Spleen (tissue), 13 donors: ENCODE results near the gene MOB1A. TPM values are rescaled to one million over a fixed set of nuclear protein-coding genes. Genes with fewer than 3 reads are reported as not detected.
A peak's percentile ranks its signal among the peaks of the same experiment; 100 is the strongest.

Source experiments
- DNase-seq: peaks from one replicate; pipeline ENCODE4 v3.0.0-alpha.2; 2020
- H3K27ac ChIP-seq, 8 donors: fragments of 200-600 bp; sonication (generic) in 7 of 8; 1 replicate in 4 of 8; 2 replicates in 4 of 8; pipeline versions ENCODE4 v1.5.0 to v1.8.0; 2016 to 2021; ENCODE audit warnings: inconsistent platforms in 4 of 8, mild to moderate bottlenecking in 4 of 8, moderate library complexity in 1 of 8
- H3K27me3 ChIP-seq, 7 donors: fragments of 200-600 bp; sonication (generic) in 6 of 7; replicated peaks in 1 of 7; 1 replicate in 4 of 7; 2 replicates in 3 of 7; pipeline versions ENCODE4 v1.5.0 to v1.8.0; 2016 to 2021; ENCODE audit warnings: inconsistent platforms in 3 of 7, mild to moderate bottlenecking in 1 of 7
- H3K36me3 ChIP-seq, 6 donors: fragments of 200-600 bp; sonication (generic) in 5 of 6; 1 replicate in 4 of 6; 2 replicates in 2 of 6; pipeline versions ENCODE4 v1.5.0 to v1.8.0; 2016 to 2021; ENCODE audit warnings: inconsistent platforms in 2 of 6
- H3K4me1 ChIP-seq, 6 donors: fragments of 200-600 bp; sonication (generic) in 5 of 6; 1 replicate in 3 of 6; 2 replicates in 3 of 6; pipeline versions ENCODE4 v1.5.0 to v1.8.0; 2016 to 2021; ENCODE audit warnings: inconsistent platforms in 3 of 6
- H3K4me3 ChIP-seq, 8 donors: fragments of 200-600 bp; sonication (generic) in 7 of 8; 1 replicate in 4 of 8; 2 replicates in 4 of 8; pipeline versions ENCODE4 v1.5.0 to v1.8.0; 2016 to 2021; ENCODE audit warnings: inconsistent platforms in 4 of 8, mild to moderate bottlenecking in 4 of 8, moderate library complexity in 2 of 8
- H3K9me3 ChIP-seq, 8 donors: fragments of 200-600 bp; sonication (generic) in 7 of 8; 1 replicate in 4 of 8; 2 replicates in 4 of 8; pipeline versions ENCODE4 v1.5.0 to v1.8.0; 2016 to 2021; ENCODE audit warnings: inconsistent platforms in 4 of 8
- POLR2A ChIP-seq, 3 donors: fragments of 450-650 bp; IDR thresholded peaks; one replicate each; pipeline ENCODE4 v1.5.1; 2017; ENCODE audit warnings: antibody characterized with exemption in 3 of 3, mild to moderate bottlenecking in 1 of 3
- POLR2AphosphoS5 ChIP-seq, 3 donors: sonication (generic); formaldehyde crosslinking; IDR thresholded peaks; one replicate each; pipeline ENCODE4 v1.5.1; 2017; ENCODE audit warnings: antibody characterized with exemption in 3 of 3
- WGBS, 5 donors: extraction: QIAGEN DNeasy Blood & Tissue Kit in 3 of 5; methylation state at CpG; one replicate each; pipeline versions ENCODE4 v1.1.5 to v1.1.7; 2013 to 2018; 5-methylcytosine and 5-hydroxymethylcytosine counted together
- intact Hi-C: fragments of 100-400 bp; cut with DNase I; formaldehyde crosslinking; loops from one replicate; pipeline ENCODE4 v1.15.0; 2023; ENCODE audit warnings: low total_unique reads
- long read RNA-seq, 2 donors: transcript quantifications; one replicate each; lab custom pipeline, GENCODE V29; 2026
- polyA plus RNA-seq, 3 donors: library from polyadenylated mRNA; stranded (reverse); fragments of 200-250 nt; gene quantifications; one replicate each; pipeline ENCODE4 v1.2.1, GENCODE V29; 2013
- total RNA-seq, 7 donors: library from RNA; depleted of rRNA in 3 of 7; stranded (reverse); fragments of >200 nt in 3 of 7; fragmentation: NEBNext Ultra II Directional in 4 of 7; extraction: Animal tissue kit (Norgen Biotek cat#: 25700) in 4 of 7; gene quantifications; one replicate each; pipeline versions ENCODE4 v1.1.0 to v1.2.1, GENCODE V29; 2016 to 2021
- TF ChIP-seq, protein P1 (sequence below), 11 experiments: fragments of 200-600 bp in 7 of 11; fragments of 450-650 bp in 4 of 11; sonication (generic) in 4 of 11; IDR thresholded peaks in 8 of 11; conservative IDR thresholded peaks in 3 of 11; 1 replicate in 7 of 11; 2 replicates in 4 of 11; pipeline versions ENCODE4 v1.4.0 to v1.8.0; 2016 to 2021; ENCODE audit warnings: antibody characterized with exemption in 11 of 11, inconsistent platforms in 4 of 11, mild to moderate bottlenecking in 1 of 11
- donor health status: healthy with polysubstance abuse.
- donor health status: DM: no; HTN: no; CAD: no; lungs with moderate emphysema.
- donor health status: DM: no; HTN: no; CAD: no.
- donor health status: Bipolar disorder and iron deficiency.
- donor health status: healthy.
- donor health status: DM: no; HTN: no; CAD: no.
- donor health status: DM: yes; HTN: yes; CAD: no.

The MOB1A gene
- total RNA-seq (100 to 1,000 TPM; 144 to 198 (median 177) TPM), polyA plus RNA-seq (10 to 100 TPM; 55.0 to 87.1 (median 62.8) TPM)
- long read RNA-seq, donor 1, full-length matches to known transcripts = 36 of 36 reads
- long read RNA-seq, donor 1, partial matches to known transcripts = 0 of 36 reads
- long read RNA-seq, donor 1, other reads (novel, unspliced or antisense) = 0 of 36 reads
- long read RNA-seq, donor 2, full-length matches to known transcripts = 28 of 28 reads
- long read RNA-seq, donor 2, partial matches to known transcripts = 0 of 28 reads
- long read RNA-seq, donor 2, other reads (novel, unspliced or antisense) = 0 of 28 reads

DNA sequence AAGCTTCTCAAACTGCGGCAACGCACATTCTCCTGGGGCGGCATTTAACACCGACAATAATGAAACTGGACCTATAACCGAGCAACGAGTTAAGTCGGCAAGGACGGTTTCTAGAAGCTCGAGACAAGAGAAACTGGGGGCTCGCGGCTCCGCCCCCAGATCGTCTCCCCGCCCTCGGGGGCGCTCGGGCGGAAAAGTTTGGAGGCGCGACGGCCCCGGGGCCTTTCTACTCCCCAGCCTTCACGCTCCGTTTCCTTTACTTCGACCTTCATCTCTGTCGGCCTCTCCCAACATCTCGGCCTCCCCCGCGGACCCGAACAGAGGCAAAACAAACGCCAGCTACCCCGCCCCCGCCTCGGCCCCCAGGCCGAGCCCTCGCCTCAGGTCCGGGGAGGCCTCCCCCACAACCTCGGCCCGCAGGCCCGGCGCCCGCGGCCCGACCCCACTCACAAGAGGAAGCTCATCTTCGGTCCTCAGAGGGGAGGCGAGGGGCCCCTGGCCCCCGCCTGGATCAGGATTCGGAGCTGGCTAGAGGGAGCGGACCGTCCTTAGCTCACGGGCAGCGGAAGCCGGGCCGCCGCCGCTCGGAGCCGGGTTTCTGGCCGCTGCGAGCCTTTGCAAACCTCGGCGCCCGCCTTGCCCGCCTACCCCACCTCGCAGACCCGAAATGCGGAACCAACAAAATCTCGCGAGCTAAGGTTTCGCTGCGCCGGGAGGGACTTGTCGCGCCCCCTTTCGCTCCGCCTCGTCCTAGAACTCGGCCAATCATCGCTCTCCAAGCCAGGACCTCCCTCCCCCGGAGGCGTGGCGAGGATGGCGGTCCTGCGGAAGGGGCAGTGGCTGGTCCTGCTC is at the start of gene MOB1A:
TSS of gene MOB1A (minus strand) at position 669 of the 852 bp plus-strand sequence. CDS start at position 464, 205 bp downstream.
- peak; percentile 99 for DNase-seq
- TF ChIP-seq POLR2A (IDR thresholded peaks at IDR 0.05) (peak; percentile 72 to 86 (median 75)), POLR2AphosphoS5 (IDR thresholded peaks at IDR 0.05) (peak; percentile 97 to 99 (median 98))
- TF ChIP-seq, protein P1, sequence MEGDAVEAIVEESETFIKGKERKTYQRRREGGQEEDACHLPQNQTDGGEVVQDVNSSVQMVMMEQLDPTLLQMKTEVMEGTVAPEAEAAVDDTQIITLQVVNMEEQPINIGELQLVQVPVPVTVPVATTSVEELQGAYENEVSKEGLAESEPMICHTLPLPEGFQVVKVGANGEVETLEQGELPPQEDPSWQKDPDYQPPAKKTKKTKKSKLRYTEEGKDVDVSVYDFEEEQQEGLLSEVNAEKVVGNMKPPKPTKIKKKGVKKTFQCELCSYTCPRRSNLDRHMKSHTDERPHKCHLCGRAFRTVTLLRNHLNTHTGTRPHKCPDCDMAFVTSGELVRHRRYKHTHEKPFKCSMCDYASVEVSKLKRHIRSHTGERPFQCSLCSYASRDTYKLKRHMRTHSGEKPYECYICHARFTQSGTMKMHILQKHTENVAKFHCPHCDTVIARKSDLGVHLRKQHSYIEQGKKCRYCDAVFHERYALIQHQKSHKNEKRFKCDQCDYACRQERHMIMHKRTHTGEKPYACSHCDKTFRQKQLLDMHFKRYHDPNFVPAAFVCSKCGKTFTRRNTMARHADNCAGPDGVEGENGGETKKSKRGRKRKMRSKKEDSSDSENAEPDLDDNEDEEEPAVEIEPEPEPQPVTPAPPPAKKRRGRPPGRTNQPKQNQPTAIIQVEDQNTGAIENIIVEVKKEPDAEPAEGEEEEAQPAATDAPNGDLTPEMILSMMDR (IDR thresholded peaks at IDR 0.05 in 8 of 11, conservative IDR thresholded peaks at IDR 0.05 in 3 of 11) = peak in 5 of 11 experiments; percentile 19 to 65 (median 38)
- Histone ChIP-seq H3K27ac (peak within 1 kb of the TSS; percentile 93 to 99 (median 98)), H3K4me3 (peak within 1 kb of the TSS; percentile 62 to 93 (median 79)), H3K36me3 (peaks cover 0 to 12% (median 0%) of the 10 kb centered on the region in 6 donors), H3K4me1 (peaks cover 31 to 88% (median 68%) of the 10 kb centered on the region in 6 donors), H3K27me3 (no peaks in the 10 kb centered on the region), H3K9me3 (no peaks in the 10 kb centered on the region)
- intact Hi-C loops = no loop called here
- 0 to 1% (median 1%) methylated on average over 32 to 84 of the region's 84 CpGs for WGBS, 5 donors

DNA sequence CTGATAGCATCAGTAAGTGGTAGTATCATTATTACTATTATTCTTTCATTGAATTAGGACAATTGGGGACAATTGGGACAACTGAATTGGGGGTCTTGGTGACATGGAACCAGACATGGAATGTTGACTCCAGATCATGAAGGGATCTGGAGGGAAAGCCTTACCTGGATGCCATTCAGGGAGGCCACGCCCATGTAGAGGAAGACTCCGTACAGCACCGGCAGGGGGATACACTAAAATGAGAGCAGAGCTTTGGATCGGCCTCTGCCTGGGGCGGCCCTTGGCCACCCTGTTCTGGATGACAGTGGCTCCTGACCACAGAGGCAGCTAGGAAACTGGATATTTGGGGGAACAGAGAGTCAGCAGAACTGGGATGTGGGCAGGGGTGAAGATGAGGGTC is 49.0 kb upstream of the MOB1A start:
- Histone ChIP-seq H3K4me1 (no peaks in the 10 kb centered on the region), H3K9me3 (no peaks in the 10 kb centered on the region), H3K4me3 (no peak overlapping the region), H3K36me3 (peaks cover 0 to 9% (median 0%) of the 10 kb centered on the region in 6 donors), H3K27me3 (no peaks in the 10 kb centered on the region), H3K27ac (no peak overlapping the region)
- TF ChIP-seq POLR2A (IDR thresholded peaks at IDR 0.05) = no peak
- TF ChIP-seq POLR2AphosphoS5 (IDR thresholded peaks at IDR 0.05) = no peak
- TF ChIP-seq, protein P1 (IDR thresholded peaks at IDR 0.05 in 8 of 11, conservative IDR thresholded peaks at IDR 0.05 in 3 of 11) = no peak
- no peak for DNase-seq
- intact Hi-C loops = no loop called here
- WGBS, 5 donors = 88 to 96% (median 91%) methylated on average over 5 of the region's 5 CpGs

- H3K4me3 ChIP-seq = no peak overlapping the region
- intact Hi-C loops = no loop called here
- H3K9me3 ChIP-seq = no peaks in the 10 kb centered on the region
- H3K4me1 ChIP-seq = no peaks in the 10 kb centered on the region
- H3K36me3 ChIP-seq = peaks cover 0 to 15% (median 0%) of the 10 kb centered on the region in 6 donors
- no peaks in the 10 kb centered on the region for H3K27me3 ChIP-seq
- no peak for DNase-seq
- H3K27ac ChIP-seq = no peak overlapping the region
- peak in 1 of 3 donors; percentile 56 for TF ChIP-seq POLR2AphosphoS5 (IDR thresholded peaks at IDR 0.05)
- no peak for TF ChIP-seq POLR2A (IDR thresholded peaks at IDR 0.05)
- WGBS, 5 donors = 86 to 94% (median 92%) methylated on average over 11 to 21 of the region's 21 CpGs
These were observed 48.1 kb upstream of the MOB1A start for GRCh38 chr2:74226648-74227213.

GRCh38 chr2:74225698-74226459 is 47.2 kb upstream of the MOB1A start:
- Histone ChIP-seq H3K4me1 (no peaks in the 10 kb centered on the region), H3K36me3 (peaks cover 0 to 23% (median 0%) of the 10 kb centered on the region in 6 donors), H3K4me3 (no peak overlapping the region), H3K9me3 (no peaks in the 10 kb centered on the region), H3K27ac (no peak overlapping the region), H3K27me3 (no peaks in the 10 kb centered on the region)
- intact Hi-C loops = no loop called here
- TF ChIP-seq POLR2A (IDR thresholded peaks at IDR 0.05) (no peak), POLR2AphosphoS5 (IDR thresholded peaks at IDR 0.05) (no peak)
- TF ChIP-seq, protein P1 (IDR thresholded peaks at IDR 0.05 in 8 of 11, conservative IDR thresholded peaks at IDR 0.05 in 3 of 11) = no peak
- no peak for DNase-seq
- 74 to 92% (median 89%) methylated on average over 4 of the region's 4 CpGs for WGBS, 5 donors
